Measurements from ENCODE around the gene PAM. TPM values are rescaled to one million over a fixed set of nuclear protein-coding genes. Genes with fewer than 3 reads are reported as not detected.

Gene PAM
- total RNA-seq, 1 experiment from 2014 or later, result 67.1 TPM

GRCh38 chr5:102937894-102938293, 182.8 kb downstream of the PAM start:
- no peak for DNase-seq (ENCODE audit: low read depth)

GRCh38 chr5:102941111-102941510, 186.0 kb downstream of the PAM start:
- no peak for DNase-seq (ENCODE audit: low read depth)

- no peak for DNase-seq (ENCODE audit: low read depth)
These were observed 191.3 kb downstream of the PAM start for GRCh38 chr5:102946414-102946813.

- no peak for DNase-seq (ENCODE audit: low read depth)
These were observed 191.9 kb downstream of the PAM start for GRCh38 chr5:102946971-102947370.

- DNase-seq (ENCODE audit: low read depth), result no peak
These were observed 200.4 kb downstream of the PAM start for GRCh38 chr5:102955488-102955887.

- no peak for DNase-seq (ENCODE audit: low read depth)
These were observed 201.5 kb downstream of the PAM start for GRCh38 chr5:102956599-102956998.

GRCh38 chr5:102957141-102957540, 202.0 kb downstream of the PAM start:
- no peak for DNase-seq (ENCODE audit: low read depth)

GRCh38 chr5:102958481-102959011, 203.4 kb downstream of the PAM start:
- DNase-seq (ENCODE audit: low read depth), result peak; percentile 19

- peak; percentile 83 for DNase-seq (ENCODE audit: low read depth)
These were observed 203.9 kb downstream of the PAM start for GRCh38 chr5:102959055-102959454.

- no peak for DNase-seq (ENCODE audit: low read depth)
These were observed 206.6 kb downstream of the PAM start for GRCh38 chr5:102961671-102962070.

GRCh38 chr5:102965653-102966052, 210.5 kb downstream of the PAM start:
- DNase-seq (ENCODE audit: low read depth), result no peak

GRCh38 chr5:102969641-102970040, 214.5 kb downstream of the PAM start:
- DNase-seq (ENCODE audit: low read depth), result no peak

- no peak for DNase-seq (ENCODE audit: low read depth)
These were observed 216.7 kb downstream of the PAM start for GRCh38 chr5:102971676-102972293.

- no peak for DNase-seq (ENCODE audit: low read depth)
These were observed 219.1 kb downstream of the PAM start for GRCh38 chr5:102974177-102974576.

- DNase-seq (ENCODE audit: low read depth), result peak; percentile 35
These were observed 219.9 kb downstream of the PAM start for GRCh38 chr5:102975045-102975444.

GRCh38 chr5:102975457-102976182, 220.5 kb downstream of the PAM start:
- no peak for DNase-seq (ENCODE audit: low read depth)

GRCh38 chr5:102981957-102982635, 227.0 kb downstream of the PAM start:
- no peak for DNase-seq (ENCODE audit: low read depth)

- DNase-seq (ENCODE audit: low read depth), result no peak
These were observed 231.0 kb downstream of the PAM start for GRCh38 chr5:102986074-102986473.

- no peak for DNase-seq (ENCODE audit: low read depth)
These were observed 233.4 kb downstream of the PAM start for GRCh38 chr5:102988459-102988858.

GRCh38 chr5:102991802-102992201, 236.7 kb downstream of the PAM start:
- DNase-seq (ENCODE audit: low read depth), result no peak

- DNase-seq (ENCODE audit: low read depth), result no peak
These were observed 241.0 kb downstream of the PAM start for GRCh38 chr5:102996011-102996575.

GRCh38 chr5:102998224-102998623, 243.1 kb downstream of the PAM start:
- DNase-seq (ENCODE audit: low read depth), result no peak
